ENCODE results near the gene TSHZ2.
"Not testable (repeated sequence)": the region's sequence is repeated elsewhere in the genome, so short reads cannot be mapped to it uniquely, and the experiment has no call there.

TSHZ2 gene

DNA sequence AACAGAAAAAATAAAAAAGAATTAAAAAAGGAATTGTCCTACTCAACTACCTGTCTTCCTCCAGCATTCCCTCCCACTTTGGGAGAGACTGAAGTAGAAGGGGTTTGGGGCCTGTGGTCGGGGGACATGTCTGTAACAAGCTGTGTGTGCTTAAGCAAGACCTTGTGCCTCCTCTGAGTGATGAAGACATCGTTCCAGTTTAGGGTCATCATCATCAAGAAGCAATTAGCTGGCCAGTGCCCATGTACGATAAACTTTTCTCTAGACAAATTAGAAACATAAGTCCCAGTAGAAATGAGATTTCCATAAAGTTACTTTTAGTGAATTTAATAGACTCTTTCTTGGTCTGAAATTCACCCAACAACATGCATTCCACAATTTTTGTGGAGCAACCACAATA is 348.5 kb downstream of the TSHZ2 start:
- Histone ChIP-seq H3K27ac (ENCODE audit: low read length) (no peak overlapping the region), H3K4me3 (ENCODE audit: low read length) (no peak overlapping the region), H3K36me3 (ENCODE audit: control insufficient read depth, insufficient read depth, low read length) (no peaks in the 10 kb centered on the region), H3K27me3 (ENCODE audit: control insufficient read depth, insufficient read depth, low read length) (no peaks in the 10 kb centered on the region), H3K4me1 (ENCODE audit: control insufficient read depth, insufficient read depth, low read length) (no peaks in the 10 kb centered on the region), H3K9me3 (ENCODE audit: control insufficient read depth, insufficient read depth, low read length) (no peaks in the 10 kb centered on the region)
- no peak for DNase-seq (ENCODE audit: low read depth, low spot score)
- WGBS (ENCODE audit: insufficient coverage, insufficient read length): no CpG with 5 or more reads among the region's 3 CpGs

DNA sequence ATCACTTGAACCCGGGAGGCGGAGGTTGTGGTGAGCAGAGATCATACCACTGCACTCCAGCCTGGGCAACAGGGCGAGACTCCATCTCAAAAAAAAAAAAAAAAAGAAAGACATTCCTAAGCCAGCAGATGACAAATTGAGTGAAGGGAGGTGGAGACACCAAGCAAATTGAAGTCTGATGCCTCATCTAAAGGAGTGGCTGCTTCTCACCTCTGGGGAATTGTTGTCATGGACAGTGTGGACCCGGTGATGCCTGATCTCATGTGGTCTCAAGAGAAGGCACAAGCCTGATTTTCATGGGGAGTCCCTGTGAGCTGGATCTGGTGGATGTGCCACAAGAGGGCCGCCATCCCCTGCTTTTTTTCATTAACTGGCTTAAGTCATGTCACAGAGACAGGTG is 349.4 kb downstream of the TSHZ2 start:
- no CpG with 5 or more reads among the region's 5 CpGs for WGBS (ENCODE audit: insufficient coverage, insufficient read length)
- Histone ChIP-seq H3K36me3 (ENCODE audit: control insufficient read depth, insufficient read depth, low read length) (no peaks in the 10 kb centered on the region), H3K4me3 (ENCODE audit: low read length) (no peak overlapping the region), H3K27me3 (ENCODE audit: control insufficient read depth, insufficient read depth, low read length) (no peaks in the 10 kb centered on the region), H3K9me3 (ENCODE audit: control insufficient read depth, insufficient read depth, low read length) (no peaks in the 10 kb centered on the region), H3K27ac (ENCODE audit: low read length) (no peak overlapping the region), H3K4me1 (ENCODE audit: control insufficient read depth, insufficient read depth, low read length) (no peaks in the 10 kb centered on the region)
- DNase-seq (ENCODE audit: low read depth, low spot score): no peak

DNA sequence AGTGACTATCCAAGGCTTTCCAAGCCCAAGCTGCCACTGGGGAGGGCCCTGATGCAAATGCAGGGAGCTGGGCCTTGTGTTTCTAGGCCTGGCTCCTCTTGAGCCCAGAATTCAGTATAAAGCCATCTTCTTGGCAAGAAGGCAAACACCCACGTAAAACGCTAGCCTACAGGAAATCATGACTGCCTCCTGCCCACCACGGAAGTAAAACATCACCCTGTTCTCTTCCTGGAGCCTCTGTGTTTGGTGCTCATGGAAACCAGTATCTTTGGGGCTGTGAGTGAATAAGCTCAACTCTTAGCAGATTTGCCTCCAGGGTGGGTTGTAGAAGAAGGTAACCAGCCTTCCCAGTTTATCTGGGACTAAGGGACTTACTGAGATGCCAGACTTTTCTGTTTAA is 350.5 kb downstream of the TSHZ2 start:
- DNase-seq (ENCODE audit: low read depth, low spot score): no peak
- H3K36me3 ChIP-seq (ENCODE audit: control insufficient read depth, insufficient read depth, low read length): no peaks in the 10 kb centered on the region
- H3K4me3 ChIP-seq (ENCODE audit: low read length): no peak overlapping the region
- H3K9me3 ChIP-seq (ENCODE audit: control insufficient read depth, insufficient read depth, low read length): no peaks in the 10 kb centered on the region
- H3K4me1 ChIP-seq (ENCODE audit: control insufficient read depth, insufficient read depth, low read length): no peaks in the 10 kb centered on the region; the same call in 1 of the 2 replicates
- no peak overlapping the region for H3K27ac ChIP-seq (ENCODE audit: low read length)
- no CpG with 5 or more reads among the region's 3 CpGs for whole genome bisulfite sequencing (ENCODE audit: insufficient coverage, insufficient read length)
- H3K27me3 ChIP-seq (ENCODE audit: control insufficient read depth, insufficient read depth, low read length): no peaks in the 10 kb centered on the region

DNA sequence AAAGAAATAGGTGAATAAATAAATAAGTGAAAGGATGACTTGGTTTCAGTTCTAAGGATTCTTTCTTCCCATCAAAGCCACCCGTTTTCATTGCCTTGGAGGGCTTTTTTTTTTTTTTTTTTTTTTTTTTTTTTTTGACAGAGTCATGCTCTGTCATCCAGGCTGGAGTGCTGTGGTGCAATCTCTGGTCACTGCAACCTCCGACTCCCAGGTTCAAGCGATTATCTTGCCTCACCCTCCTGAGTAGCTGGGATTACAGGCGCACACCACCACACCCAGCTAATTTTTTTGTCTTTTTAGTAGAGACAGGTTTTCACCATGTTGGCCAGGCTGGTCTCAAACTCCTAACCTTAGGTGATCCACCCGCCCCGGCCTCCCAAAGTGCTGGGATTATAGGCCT is 351.3 kb downstream of the TSHZ2 start:
- not testable (repeated sequence) for H3K4me1 ChIP-seq (ENCODE audit: control insufficient read depth, insufficient read depth, low read length); H3K36me3 ChIP-seq (ENCODE audit: control insufficient read depth, insufficient read depth, low read length); H3K27ac ChIP-seq (ENCODE audit: low read length); H3K27me3 ChIP-seq (ENCODE audit: control insufficient read depth, insufficient read depth, low read length); DNase-seq (ENCODE audit: low read depth, low spot score); H3K9me3 ChIP-seq (ENCODE audit: control insufficient read depth, insufficient read depth, low read length); H3K4me3 ChIP-seq (ENCODE audit: low read length)
- WGBS (ENCODE audit: insufficient coverage, insufficient read length): no CpG with 5 or more reads among the region's 6 CpGs

DNA sequence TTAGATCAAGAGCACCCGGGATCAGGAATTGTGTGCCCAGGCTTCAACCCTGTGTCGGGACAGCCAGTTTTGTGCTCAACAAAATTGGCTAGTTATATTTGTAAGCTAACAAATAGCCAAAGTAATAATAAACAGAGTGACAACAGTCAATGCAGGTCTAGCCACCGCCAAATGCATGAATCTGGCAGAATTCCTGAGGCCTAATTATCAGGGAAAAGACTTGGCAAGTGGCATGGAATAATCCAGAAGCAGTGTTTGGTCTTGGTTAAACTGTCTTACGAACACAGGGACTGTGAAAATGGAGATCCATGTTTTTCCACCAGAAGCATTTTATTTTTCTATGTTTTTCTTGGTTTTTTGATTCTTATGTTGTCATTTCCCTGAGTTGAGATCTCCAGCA is 352.7 kb downstream of the TSHZ2 start:
- H3K36me3 ChIP-seq (ENCODE audit: control insufficient read depth, insufficient read depth, low read length): no peaks in the 10 kb centered on the region
- H3K27ac ChIP-seq (ENCODE audit: low read length): no peak overlapping the region
- H3K27me3 ChIP-seq (ENCODE audit: control insufficient read depth, insufficient read depth, low read length): no peaks in the 10 kb centered on the region
- H3K4me3 ChIP-seq (ENCODE audit: low read length): no peak overlapping the region
- no CpG with 5 or more reads among the region's 4 CpGs for WGBS (ENCODE audit: insufficient coverage, insufficient read length)
- H3K4me1 ChIP-seq (ENCODE audit: control insufficient read depth, insufficient read depth, low read length): no peaks in the 10 kb centered on the region; the same call in 1 of the 2 replicates
- H3K9me3 ChIP-seq (ENCODE audit: control insufficient read depth, insufficient read depth, low read length): no peaks in the 10 kb centered on the region
- no peak for DNase-seq (ENCODE audit: low read depth, low spot score)

DNA sequence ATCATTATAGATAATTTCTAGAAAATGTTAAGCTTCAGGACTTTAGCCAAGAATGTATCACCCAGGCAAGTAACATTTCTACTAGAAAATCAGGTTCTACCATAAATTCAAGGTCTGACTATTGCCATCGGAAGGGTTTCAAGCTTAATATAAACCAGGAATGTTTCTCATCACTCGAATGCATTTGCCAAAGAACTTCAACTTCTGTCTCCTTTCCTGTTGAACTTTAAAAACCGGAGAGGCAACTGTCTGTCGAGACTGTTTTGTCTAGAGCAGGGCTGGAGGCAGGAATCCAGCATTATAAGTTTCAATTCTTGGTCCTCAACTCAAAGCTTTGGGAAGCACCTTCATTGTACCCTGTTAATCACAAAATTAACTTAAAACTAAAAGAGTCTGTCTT is 356.8 kb downstream of the TSHZ2 start:
- Histone ChIP-seq H3K27me3 (ENCODE audit: control insufficient read depth, insufficient read depth, low read length) (no peaks in the 10 kb centered on the region), H3K27ac (ENCODE audit: low read length) (no peak overlapping the region), H3K9me3 (ENCODE audit: control insufficient read depth, insufficient read depth, low read length) (no peaks in the 10 kb centered on the region), H3K36me3 (ENCODE audit: control insufficient read depth, insufficient read depth, low read length) (no peaks in the 10 kb centered on the region), H3K4me3 (ENCODE audit: low read length) (no peak overlapping the region), H3K4me1 (ENCODE audit: control insufficient read depth, insufficient read depth, low read length) (no peaks in the 10 kb centered on the region; the same call in 1 of the 2 replicates)
- DNase-seq (ENCODE audit: low read depth, low spot score): no peak
- WGBS (ENCODE audit: insufficient coverage, insufficient read length): no CpG with 5 or more reads among the region's 4 CpGs

DNA sequence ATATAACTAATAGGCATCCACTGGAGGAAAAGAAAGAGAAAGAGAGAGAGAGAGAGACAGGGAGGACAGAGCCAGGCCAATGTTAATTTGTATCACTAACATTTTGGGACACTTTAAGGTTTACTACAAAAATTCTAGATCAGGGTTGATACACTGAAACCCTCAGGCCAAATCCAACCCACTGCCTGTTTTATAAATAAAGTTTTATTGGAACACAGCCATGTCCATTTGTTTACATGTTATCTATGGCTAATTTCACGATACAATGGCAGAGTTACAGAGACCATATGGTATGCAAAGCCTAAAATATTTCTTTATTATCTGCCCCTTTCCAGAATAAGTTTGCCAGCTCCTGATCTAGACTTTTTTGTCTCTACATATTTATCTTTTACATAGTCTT is 357.6 kb downstream of the TSHZ2 start:
- no peaks in the 10 kb centered on the region for H3K9me3 ChIP-seq (ENCODE audit: control insufficient read depth, insufficient read depth, low read length)
- no peaks in the 10 kb centered on the region for H3K36me3 ChIP-seq (ENCODE audit: control insufficient read depth, insufficient read depth, low read length)
- H3K4me1 ChIP-seq (ENCODE audit: control insufficient read depth, insufficient read depth, low read length): no peaks in the 10 kb centered on the region; the same call in 1 of the 2 replicates
- WGBS (ENCODE audit: insufficient coverage, insufficient read length): no CpG with 5 or more reads among the region's 1 CpG
- no peak overlapping the region for H3K4me3 ChIP-seq (ENCODE audit: low read length)
- no peak overlapping the region for H3K27ac ChIP-seq (ENCODE audit: low read length)
- no peaks in the 10 kb centered on the region for H3K27me3 ChIP-seq (ENCODE audit: control insufficient read depth, insufficient read depth, low read length)
- no peak for DNase-seq (ENCODE audit: low read depth, low spot score)

DNA sequence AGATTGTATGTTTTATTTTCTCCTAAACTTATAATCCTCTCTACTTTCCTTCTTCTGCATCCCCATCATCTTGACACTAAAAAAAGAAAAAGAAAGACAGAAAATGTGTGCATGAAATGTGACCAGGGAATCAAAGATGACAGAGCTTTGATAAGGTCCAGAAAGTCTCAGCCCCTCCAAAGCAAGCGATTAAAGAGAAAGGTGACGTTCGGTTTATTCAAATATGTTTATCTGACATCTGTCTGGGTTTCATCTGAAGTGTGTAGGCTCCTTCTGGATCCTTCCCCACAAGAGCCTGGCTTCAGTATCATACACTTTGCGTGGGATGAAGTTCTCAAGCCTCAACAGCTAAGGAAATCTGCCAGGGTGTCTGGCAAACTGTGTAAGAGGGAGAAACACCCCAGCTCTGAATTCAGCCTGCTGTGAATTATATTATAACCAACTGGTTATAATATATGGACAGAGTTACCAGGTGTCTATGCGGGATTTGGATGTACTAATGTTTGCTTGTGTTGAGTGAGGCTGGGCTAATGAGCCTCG is 358.5 kb downstream of the TSHZ2 start:
- Histone ChIP-seq H3K27ac (ENCODE audit: low read length) (no peak overlapping the region), H3K27me3 (ENCODE audit: control insufficient read depth, insufficient read depth, low read length) (no peaks in the 10 kb centered on the region), H3K4me3 (ENCODE audit: low read length) (no peak overlapping the region), H3K4me1 (ENCODE audit: control insufficient read depth, insufficient read depth, low read length) (no peaks in the 10 kb centered on the region; the same call in 1 of the 2 replicates), H3K36me3 (ENCODE audit: control insufficient read depth, insufficient read depth, low read length) (no peaks in the 10 kb centered on the region), H3K9me3 (ENCODE audit: control insufficient read depth, insufficient read depth, low read length) (no peaks in the 10 kb centered on the region)
- WGBS (ENCODE audit: insufficient coverage, insufficient read length): no CpG with 5 or more reads among the region's 6 CpGs
- DNase-seq (ENCODE audit: low read depth, low spot score): no peak

DNA sequence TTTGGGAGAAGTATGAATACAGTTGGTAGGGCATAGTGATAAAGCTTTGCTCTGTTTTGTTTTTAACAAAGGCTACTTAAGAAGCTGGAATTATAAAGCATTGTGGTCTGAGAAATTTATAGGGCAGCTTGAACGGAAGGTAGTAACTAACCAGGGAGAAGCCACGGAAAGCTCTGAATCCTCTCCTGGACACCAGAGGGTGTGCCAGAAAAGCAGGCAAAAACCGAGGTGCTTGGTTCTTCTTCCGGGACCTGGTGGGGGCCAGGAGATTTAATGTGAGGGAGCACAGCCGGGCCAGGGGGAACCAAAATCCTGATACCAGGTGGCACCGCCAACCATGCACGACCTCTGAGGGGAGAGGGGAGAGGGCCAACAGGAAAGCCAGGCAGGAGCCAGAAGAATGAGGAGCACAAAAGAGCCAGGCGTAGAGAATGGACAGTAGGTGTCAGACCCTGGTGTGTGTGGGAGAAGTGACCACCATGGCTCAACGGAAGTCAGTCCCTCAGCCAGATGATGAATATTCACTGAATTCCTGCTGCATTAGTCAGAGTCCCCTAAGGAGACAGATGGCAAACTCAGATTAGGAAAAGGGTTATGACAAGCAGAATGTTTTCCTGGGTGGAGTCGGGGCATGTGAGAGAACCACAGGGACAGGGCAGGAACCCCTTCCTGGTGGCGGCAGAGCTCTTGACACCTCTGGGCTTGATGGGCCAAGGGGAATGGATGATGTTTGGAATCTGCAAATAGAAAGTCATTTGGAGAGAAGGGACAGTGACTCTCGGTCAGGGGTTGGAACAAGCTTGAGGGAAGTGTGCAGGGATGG is 359.2 kb downstream of the TSHZ2 start:
- WGBS (ENCODE audit: insufficient coverage, insufficient read length): no CpG with 5 or more reads among the region's 12 CpGs
- no peak for DNase-seq (ENCODE audit: low read depth, low spot score)
- H3K27ac ChIP-seq (ENCODE audit: low read length): no peak overlapping the region

DNA sequence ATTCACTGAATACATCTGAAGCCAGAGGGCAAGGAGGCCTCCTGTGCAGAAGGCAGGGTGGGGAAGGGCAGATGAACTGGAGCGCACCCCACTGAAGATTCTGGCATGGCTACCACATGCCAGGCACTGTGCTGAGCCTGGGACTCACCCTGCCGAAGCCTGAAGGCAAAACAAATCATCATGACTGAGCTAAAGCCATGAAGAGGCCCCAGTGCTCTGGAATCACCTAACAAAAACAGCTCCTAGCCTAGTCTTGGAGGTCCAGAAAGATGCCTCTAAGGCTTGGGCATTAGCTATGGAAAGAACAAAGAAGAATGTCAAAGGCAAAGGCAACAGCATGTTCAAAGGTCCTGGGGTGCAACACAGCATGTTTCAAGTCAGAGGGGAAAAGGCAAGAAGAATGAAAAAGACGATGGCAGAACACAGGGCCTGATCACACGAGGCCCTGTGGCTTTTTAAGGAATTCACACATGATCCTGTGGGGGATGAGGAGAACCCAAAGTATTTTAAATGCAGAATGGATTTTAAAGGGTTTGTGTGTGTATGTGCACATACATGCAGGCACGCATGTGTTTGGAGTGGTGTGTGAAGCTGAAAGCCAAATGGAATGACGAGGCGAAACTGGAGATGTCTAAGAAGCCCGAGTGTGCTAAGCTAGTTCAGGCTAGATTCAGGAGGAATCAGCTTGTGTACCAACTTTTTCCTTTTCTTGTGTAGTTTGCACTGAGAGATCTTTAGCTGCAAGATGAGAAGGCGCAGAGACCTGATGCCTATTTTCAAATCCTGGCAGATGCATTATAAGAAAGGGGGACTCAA is 360.1 kb downstream of the TSHZ2 start:
- H3K9me3 ChIP-seq (ENCODE audit: control insufficient read depth, insufficient read depth, low read length): no peaks in the 10 kb centered on the region
- no peaks in the 10 kb centered on the region for H3K36me3 ChIP-seq (ENCODE audit: control insufficient read depth, insufficient read depth, low read length)
- DNase-seq (ENCODE audit: low read depth, low spot score): no peak
- WGBS (ENCODE audit: insufficient coverage, insufficient read length): no CpG with 5 or more reads among the region's 9 CpGs
- H3K27me3 ChIP-seq (ENCODE audit: control insufficient read depth, insufficient read depth, low read length): no peaks in the 10 kb centered on the region
- no peaks in the 10 kb centered on the region; the same call in 1 of the 2 replicates for H3K4me1 ChIP-seq (ENCODE audit: control insufficient read depth, insufficient read depth, low read length)
- no peak overlapping the region for H3K27ac ChIP-seq (ENCODE audit: low read length)
- H3K4me3 ChIP-seq (ENCODE audit: low read length): no peak overlapping the region

More for the DNA sequence above, 359.2 kb downstream of the TSHZ2 start:
- no peak overlapping the region for H3K4me3 ChIP-seq (ENCODE audit: low read length)
- no peaks in the 10 kb centered on the region for H3K9me3 ChIP-seq (ENCODE audit: control insufficient read depth, insufficient read depth, low read length)
- no peaks in the 10 kb centered on the region for H3K36me3 ChIP-seq (ENCODE audit: control insufficient read depth, insufficient read depth, low read length)
- no peaks in the 10 kb centered on the region for H3K27me3 ChIP-seq (ENCODE audit: control insufficient read depth, insufficient read depth, low read length)
- no peaks in the 10 kb centered on the region; the same call in 1 of the 2 replicates for H3K4me1 ChIP-seq (ENCODE audit: control insufficient read depth, insufficient read depth, low read length)
